ENCODE measurements around the gene KLHL34. TPM values are rescaled to one million over a fixed set of nuclear protein-coding genes. Genes with fewer than 3 reads are reported as not detected.

The KLHL34 gene
- total RNA-seq, 1 donor from 2014 or later = not detected

GRCh38 chrX:21656587-21657317 lies 1.4 kb downstream of the KLHL34 start:
- H3K9me3 ChIP-seq = no peaks in the 10 kb centered on the region
- no peaks in the 10 kb centered on the region for H3K36me3 ChIP-seq
- H3K4me1 ChIP-seq = no peaks in the 10 kb centered on the region
- no peak for DNase-seq
- no peak overlapping the region for H3K27ac ChIP-seq
- H3K4me3 ChIP-seq = no peak overlapping the region
- no peak for ATAC-seq
- intact Hi-C loops (cut with DNase I) = no loop called here
- peaks cover 10% of the 10 kb centered on the region for H3K27me3 ChIP-seq (ENCODE audit: low read depth)
- TF ChIP-seq CTCF (IDR thresholded peaks at IDR 0.05) = no peak

- intact Hi-C loops (cut with DNase I) = no loop called here
- DNase-seq (no peak), ATAC-seq (no peak)
- H3K27me3 ChIP-seq (ENCODE audit: low read depth) = peaks cover 10% of the 10 kb centered on the region
- no peaks in the 10 kb centered on the region for H3K36me3 ChIP-seq
- H3K27ac ChIP-seq = no peak overlapping the region
- no peak overlapping the region for H3K4me3 ChIP-seq
- H3K4me1 ChIP-seq = no peaks in the 10 kb centered on the region
- H3K9me3 ChIP-seq = no peaks in the 10 kb centered on the region
- no peak for TF ChIP-seq CTCF (IDR thresholded peaks at IDR 0.05)
Measured at GRCh38 chrX:21655901-21656586, 2.1 kb downstream of the KLHL34 start.

- Histone ChIP-seq H3K36me3 (no peaks in the 10 kb centered on the region), H3K27ac (no peak overlapping the region), H3K4me1 (no peaks in the 10 kb centered on the region), H3K4me3 (no peak overlapping the region), H3K9me3 (no peaks in the 10 kb centered on the region), H3K27me3 (ENCODE audit: low read depth) (no peaks in the 10 kb centered on the region)
- intact Hi-C loops (cut with DNase I) = no loop called here
- ATAC-seq (no peak), DNase-seq (no peak)
- no peak for TF ChIP-seq CTCF (IDR thresholded peaks at IDR 0.05)
Measured at GRCh38 chrX:21645886-21646285, 12.2 kb downstream of the KLHL34 start.

- Histone ChIP-seq H3K9me3 (no peaks in the 10 kb centered on the region), H3K36me3 (no peaks in the 10 kb centered on the region), H3K27me3 (ENCODE audit: low read depth) (no peaks in the 10 kb centered on the region), H3K27ac (no peak overlapping the region), H3K4me1 (no peaks in the 10 kb centered on the region), H3K4me3 (no peak overlapping the region)
- TF ChIP-seq CTCF (IDR thresholded peaks at IDR 0.05) = no peak
- intact Hi-C loops (cut with DNase I) = no loop called here
- ATAC-seq = no peak
- no peak for DNase-seq
Measured at GRCh38 chrX:21645431-21645830, 12.7 kb downstream of the KLHL34 start.

- H3K9me3 ChIP-seq = no peaks in the 10 kb centered on the region
- ATAC-seq (no peak), DNase-seq (no peak)
- H3K36me3 ChIP-seq = no peaks in the 10 kb centered on the region
- H3K27me3 ChIP-seq (ENCODE audit: low read depth) = no peaks in the 10 kb centered on the region
- H3K4me1 ChIP-seq = no peaks in the 10 kb centered on the region
- intact Hi-C loops (cut with DNase I) = no loop called here
- no peak overlapping the region for H3K27ac ChIP-seq
- TF ChIP-seq CTCF (IDR thresholded peaks at IDR 0.05) = no peak
- no peak overlapping the region for H3K4me3 ChIP-seq
Measured at GRCh38 chrX:21639775-21640174, 18.4 kb downstream of the KLHL34 start.

Measured in lower lobe of right lung (tissue), 2 donors.